ENCODE measurements around the gene TGM5.

The TGM5 gene

DNA sequence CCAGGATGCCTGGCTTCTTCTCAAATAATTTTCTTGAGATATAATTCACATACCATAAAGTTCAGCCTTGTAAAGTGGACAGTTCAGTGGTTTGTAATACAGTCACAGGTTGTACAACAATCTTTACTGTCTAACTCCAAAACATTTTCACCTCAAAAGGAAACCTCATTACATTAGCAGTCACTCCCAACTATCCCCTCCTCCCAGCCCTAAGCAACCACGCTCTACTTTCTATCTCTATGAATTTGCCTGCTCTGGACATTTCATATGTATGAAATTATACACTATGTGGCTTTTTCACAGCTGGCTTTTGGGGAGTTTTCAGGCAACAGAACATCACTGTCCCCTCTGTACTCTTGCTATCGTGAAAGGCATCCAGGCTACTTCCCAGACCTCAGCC lies 17.5 kb downstream of the TGM5 start:
- no peak overlapping the region for H3K4me3 ChIP-seq (ENCODE audit: low read depth, low read length)
- DNase-seq = no peak
- TF ChIP-seq, protein P1, sequence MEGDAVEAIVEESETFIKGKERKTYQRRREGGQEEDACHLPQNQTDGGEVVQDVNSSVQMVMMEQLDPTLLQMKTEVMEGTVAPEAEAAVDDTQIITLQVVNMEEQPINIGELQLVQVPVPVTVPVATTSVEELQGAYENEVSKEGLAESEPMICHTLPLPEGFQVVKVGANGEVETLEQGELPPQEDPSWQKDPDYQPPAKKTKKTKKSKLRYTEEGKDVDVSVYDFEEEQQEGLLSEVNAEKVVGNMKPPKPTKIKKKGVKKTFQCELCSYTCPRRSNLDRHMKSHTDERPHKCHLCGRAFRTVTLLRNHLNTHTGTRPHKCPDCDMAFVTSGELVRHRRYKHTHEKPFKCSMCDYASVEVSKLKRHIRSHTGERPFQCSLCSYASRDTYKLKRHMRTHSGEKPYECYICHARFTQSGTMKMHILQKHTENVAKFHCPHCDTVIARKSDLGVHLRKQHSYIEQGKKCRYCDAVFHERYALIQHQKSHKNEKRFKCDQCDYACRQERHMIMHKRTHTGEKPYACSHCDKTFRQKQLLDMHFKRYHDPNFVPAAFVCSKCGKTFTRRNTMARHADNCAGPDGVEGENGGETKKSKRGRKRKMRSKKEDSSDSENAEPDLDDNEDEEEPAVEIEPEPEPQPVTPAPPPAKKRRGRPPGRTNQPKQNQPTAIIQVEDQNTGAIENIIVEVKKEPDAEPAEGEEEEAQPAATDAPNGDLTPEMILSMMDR (IDR thresholded peaks at IDR 0.05; ENCODE audit: low read depth, low read length) = no peak

DNA sequence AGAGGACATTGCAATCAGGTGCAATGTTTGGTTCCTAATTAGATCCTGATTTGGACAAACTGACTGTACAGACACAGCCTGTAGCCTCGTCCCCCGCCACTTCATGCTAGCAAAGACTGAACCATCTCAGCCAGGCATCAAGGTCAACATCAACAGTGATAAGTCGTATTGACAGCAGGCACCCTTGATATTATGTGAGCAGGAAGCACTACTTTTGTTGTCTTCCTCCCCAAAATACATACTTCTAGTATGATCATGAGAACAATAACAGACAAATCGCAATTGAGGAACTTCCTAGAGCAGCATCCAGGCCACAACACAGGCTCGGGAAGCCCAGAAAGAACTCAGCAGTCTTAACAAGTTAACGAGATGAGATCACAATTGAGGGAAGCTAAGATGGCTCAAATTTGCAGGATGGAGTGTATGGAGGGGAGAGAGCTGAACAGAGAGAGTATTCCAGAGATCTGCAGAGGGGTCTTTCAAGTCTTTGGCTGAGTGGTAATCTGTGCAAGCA lies 20.4 kb downstream of the TGM5 start:
- no peaks in the 10 kb centered on the region for H3K27me3 ChIP-seq
- no peak overlapping the region for H3K4me3 ChIP-seq (ENCODE audit: low read depth, low read length)
- H3K4me1 ChIP-seq = no peaks in the 10 kb centered on the region
- TF ChIP-seq, protein P1 (IDR thresholded peaks at IDR 0.05; ENCODE audit: low read depth, low read length) = no peak
- no peaks in the 10 kb centered on the region for H3K36me3 ChIP-seq
- DNase-seq = no peak
- H3K9me3 ChIP-seq = no peaks in the 10 kb centered on the region

More for the DNA sequence above, 17.5 kb downstream of the TGM5 start:
- no peaks in the 10 kb centered on the region for H3K9me3 ChIP-seq
- H3K36me3 ChIP-seq = no peaks in the 10 kb centered on the region
- H3K4me1 ChIP-seq = no peaks in the 10 kb centered on the region
- no peaks in the 10 kb centered on the region for H3K27me3 ChIP-seq

DNA sequence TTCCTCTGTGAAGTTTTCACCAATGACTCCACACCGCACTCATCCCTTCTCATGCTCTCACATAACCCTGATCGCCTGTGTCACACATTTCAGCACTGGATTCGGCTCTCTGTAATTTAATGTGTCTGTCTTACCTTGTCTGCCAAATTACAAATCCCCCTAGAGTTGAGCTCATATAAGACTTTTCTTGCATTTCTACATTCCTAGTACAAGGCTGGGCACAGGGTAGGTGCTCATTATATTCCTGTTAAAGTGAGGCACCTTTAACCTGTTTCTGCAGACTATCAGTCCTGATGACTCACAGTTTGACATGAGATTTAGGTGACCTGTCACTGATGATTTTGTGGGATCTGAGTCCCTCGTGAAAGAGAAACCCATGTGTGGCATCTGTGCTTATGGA lies 22.6 kb downstream of the TGM5 start:
- TF ChIP-seq, protein P1 (IDR thresholded peaks at IDR 0.05; ENCODE audit: low read depth, low read length) = no peak
- Histone ChIP-seq H3K27me3 (no peaks in the 10 kb centered on the region), H3K36me3 (no peaks in the 10 kb centered on the region), H3K4me3 (ENCODE audit: low read depth, low read length) (no peak overlapping the region), H3K9me3 (no peaks in the 10 kb centered on the region), H3K4me1 (no peaks in the 10 kb centered on the region)
- no peak for DNase-seq

DNA sequence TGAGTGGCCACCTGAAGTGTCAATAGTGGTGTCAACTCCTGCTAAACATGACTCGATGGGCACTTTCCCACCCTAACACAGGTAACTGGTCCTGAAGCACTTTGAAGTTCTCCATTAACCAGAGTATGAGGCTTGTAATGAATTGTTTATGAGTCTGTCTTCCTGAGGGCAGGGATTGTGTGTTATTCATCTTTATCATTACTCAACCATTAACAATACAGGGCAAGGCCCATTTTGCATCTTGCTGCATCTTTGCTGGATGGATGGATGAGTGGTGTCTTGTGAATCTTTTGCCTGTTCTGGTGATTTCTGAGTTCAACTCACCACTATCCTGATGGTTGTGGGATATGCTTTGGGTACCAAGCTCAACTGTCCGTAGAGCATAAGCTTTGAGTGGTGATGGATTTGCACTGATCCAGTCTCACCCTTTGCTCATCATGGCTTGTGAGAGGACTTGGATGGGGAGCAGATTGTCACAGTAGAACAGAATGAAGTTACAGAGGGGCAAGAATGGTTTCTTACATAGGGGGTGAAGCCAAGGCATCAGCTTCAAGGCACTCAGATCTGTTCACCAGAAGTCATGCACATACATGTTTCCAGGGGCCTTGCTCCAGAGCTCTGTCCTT lies 23.6 kb downstream of the TGM5 start:
- TF ChIP-seq, protein P1 (IDR thresholded peaks at IDR 0.05; ENCODE audit: low read depth, low read length) = no peak

DNA sequence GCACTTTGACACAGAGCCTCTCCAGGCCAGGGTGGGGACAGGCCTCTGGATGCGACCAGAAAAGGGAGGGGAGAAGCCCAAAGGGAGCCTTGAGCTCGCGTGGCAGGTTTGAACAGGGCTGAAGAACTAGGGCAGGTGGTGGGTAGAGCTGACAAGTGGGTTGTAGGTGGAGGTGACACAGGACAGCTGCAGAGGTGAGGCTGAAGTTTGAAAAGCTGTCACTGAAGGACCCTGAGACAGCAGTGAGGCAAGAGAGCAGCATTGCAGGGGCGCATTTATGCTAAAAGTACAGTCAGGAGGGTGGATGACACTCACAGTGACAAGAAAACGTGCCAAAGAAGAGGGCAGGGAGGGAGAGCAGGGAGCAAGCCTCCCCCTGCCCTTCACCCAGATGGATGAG lies 24.1 kb downstream of the TGM5 start:
- H3K4me3 ChIP-seq (ENCODE audit: low read depth, low read length) = no peak overlapping the region
- no peaks in the 10 kb centered on the region for H3K4me1 ChIP-seq
- no peaks in the 10 kb centered on the region for H3K9me3 ChIP-seq
- no peaks in the 10 kb centered on the region for H3K36me3 ChIP-seq
- TF ChIP-seq, protein P1 (IDR thresholded peaks at IDR 0.05; ENCODE audit: low read depth, low read length) = no peak
- no peaks in the 10 kb centered on the region for H3K27me3 ChIP-seq
- DNase-seq = no peak

More for the DNA sequence above, 23.6 kb downstream of the TGM5 start:
- no peak for DNase-seq
- H3K4me3 ChIP-seq (ENCODE audit: low read depth, low read length) = no peak overlapping the region
- no peaks in the 10 kb centered on the region for H3K9me3 ChIP-seq
- no peaks in the 10 kb centered on the region for H3K36me3 ChIP-seq
- H3K4me1 ChIP-seq = no peaks in the 10 kb centered on the region
- no peaks in the 10 kb centered on the region for H3K27me3 ChIP-seq

DNA sequence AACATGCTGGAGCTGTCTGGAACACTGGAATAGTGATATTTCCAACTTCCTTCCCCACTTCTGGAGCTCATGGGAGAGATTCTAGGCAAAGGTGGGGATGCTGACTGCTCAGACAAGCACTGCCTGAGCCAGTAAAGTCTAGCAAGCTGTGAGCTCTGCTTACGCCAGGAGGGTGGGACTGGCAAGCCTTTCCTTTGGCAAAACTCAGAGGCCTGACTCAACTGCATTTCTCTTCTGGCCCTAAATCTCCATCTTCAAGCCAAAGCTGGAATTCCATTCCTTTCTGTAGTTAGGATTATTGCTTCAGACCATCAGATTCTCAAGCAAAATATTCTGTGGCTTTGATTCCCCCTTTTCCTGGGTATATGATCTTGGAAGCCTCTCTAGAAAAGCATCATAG lies 25.6 kb downstream of the TGM5 start:
- Histone ChIP-seq H3K4me3 (ENCODE audit: low read depth, low read length) (no peak overlapping the region), H3K27me3 (no peaks in the 10 kb centered on the region), H3K36me3 (no peaks in the 10 kb centered on the region), H3K4me1 (no peaks in the 10 kb centered on the region), H3K9me3 (no peaks in the 10 kb centered on the region)
- DNase-seq = no peak
- TF ChIP-seq, protein P1 (IDR thresholded peaks at IDR 0.05; ENCODE audit: low read depth, low read length) = no peak

Data from BE2C (cell line).